ENCODE data around the gene GALNT9. TPM values are rescaled to one million over a fixed set of nuclear protein-coding genes. Genes with fewer than 3 reads are reported as not detected.

Gene GALNT9
- total RNA-seq, 2 donors from 2014 or later, result not detected

GRCh38 chr12:132170637-132171292, 158.6 kb downstream of the GALNT9 start:
- H3K27ac Mint-ChIP-seq, result no peak overlapping the region
- no peaks in the 10 kb centered on the region for H3K9me3 ChIP-seq (ENCODE audit: control insufficient read depth, low read length, poor library complexity, severe bottlenecking)
- DNase-seq (peak in 1 of 3 donors; percentile 2), ATAC-seq (no peak)
- peaks cover 16% of the 10 kb centered on the region for H3K4me1 Mint-ChIP-seq
- H3K36me3 Mint-ChIP-seq (ENCODE audit: low read depth), result no peaks in the 10 kb centered on the region
- H3K4me3 Mint-ChIP-seq, result no peak overlapping the region
- no peaks in the 10 kb centered on the region for H3K27me3 Mint-ChIP-seq

GRCh38 chr12:132170094-132170636, 159.2 kb downstream of the GALNT9 start:
- Mint-ChIP-seq H3K27ac (no peak overlapping the region), H3K4me3 (no peak overlapping the region), H3K4me1 (peaks cover 16% of the 10 kb centered on the region), H3K27me3 (no peaks in the 10 kb centered on the region), H3K36me3 (ENCODE audit: low read depth) (no peaks in the 10 kb centered on the region)
- H3K9me3 ChIP-seq (ENCODE audit: control insufficient read depth, low read length, poor library complexity, severe bottlenecking), result no peaks in the 10 kb centered on the region
- no peak for ATAC-seq
- no peak for DNase-seq

- H3K4me1 Mint-ChIP-seq, result peaks cover 15% of the 10 kb centered on the region
- H3K36me3 Mint-ChIP-seq (ENCODE audit: low read depth), result no peaks in the 10 kb centered on the region
- no peak overlapping the region for H3K4me3 Mint-ChIP-seq
- H3K27me3 Mint-ChIP-seq, result no peaks in the 10 kb centered on the region
- DNase-seq (peak in 1 of 3 donors; percentile 8), ATAC-seq (no peak)
- H3K27ac Mint-ChIP-seq, result no peak overlapping the region
- no peaks in the 10 kb centered on the region for H3K9me3 ChIP-seq (ENCODE audit: control insufficient read depth, low read length, poor library complexity, severe bottlenecking)
Measured at GRCh38 chr12:132169376-132169775, 160.0 kb downstream of the GALNT9 start.

- ATAC-seq, result no peak
- DNase-seq, result peak in 1 of 3 donors; percentile 2
- Mint-ChIP-seq H3K36me3 (ENCODE audit: low read depth) (no peaks in the 10 kb centered on the region), H3K4me3 (no peak overlapping the region), H3K27ac (no peak overlapping the region), H3K4me1 (peaks cover 17% of the 10 kb centered on the region), H3K27me3 (no peaks in the 10 kb centered on the region)
- no peaks in the 10 kb centered on the region for H3K9me3 ChIP-seq (ENCODE audit: control insufficient read depth, low read length, poor library complexity, severe bottlenecking)
Measured at GRCh38 chr12:132168311-132169031, 160.9 kb downstream of the GALNT9 start.

GRCh38 chr12:132167611-132168310, 161.6 kb downstream of the GALNT9 start:
- H3K9me3 ChIP-seq (ENCODE audit: control insufficient read depth, low read length, poor library complexity, severe bottlenecking), result no peaks in the 10 kb centered on the region
- DNase-seq, result peak in 2 of 3 donors; percentile 4 to 7
- H3K27ac Mint-ChIP-seq, result peak overlapping the region; percentile 67
- no peaks in the 10 kb centered on the region for H3K36me3 Mint-ChIP-seq (ENCODE audit: low read depth)
- H3K4me3 Mint-ChIP-seq, result no peak overlapping the region
- peaks cover 14% of the 10 kb centered on the region for H3K4me1 Mint-ChIP-seq
- no peaks in the 10 kb centered on the region for H3K27me3 Mint-ChIP-seq
- no peak for ATAC-seq

- Mint-ChIP-seq H3K36me3 (ENCODE audit: low read depth) (no peaks in the 10 kb centered on the region), H3K27ac (peak overlapping the region; percentile 67), H3K4me3 (no peak overlapping the region), H3K4me1 (peaks cover 18% of the 10 kb centered on the region), H3K27me3 (no peaks in the 10 kb centered on the region)
- ATAC-seq (no peak), DNase-seq (no peak)
- no peaks in the 10 kb centered on the region for H3K9me3 ChIP-seq (ENCODE audit: control insufficient read depth, low read length, poor library complexity, severe bottlenecking)
Measured at GRCh38 chr12:132166801-132167591, 162.4 kb downstream of the GALNT9 start.

- Mint-ChIP-seq H3K4me3 (no peak overlapping the region), H3K4me1 (peaks cover 18% of the 10 kb centered on the region), H3K27ac (no peak overlapping the region), H3K27me3 (no peaks in the 10 kb centered on the region), H3K36me3 (ENCODE audit: low read depth) (no peaks in the 10 kb centered on the region)
- no peak for DNase-seq
- no peaks in the 10 kb centered on the region for H3K9me3 ChIP-seq (ENCODE audit: control insufficient read depth, low read length, poor library complexity, severe bottlenecking)
- no peak for ATAC-seq
Measured at GRCh38 chr12:132166093-132166492, 163.3 kb downstream of the GALNT9 start.

GRCh38 chr12:132165584-132165983, 163.8 kb downstream of the GALNT9 start:
- H3K4me1 Mint-ChIP-seq, result peaks cover 18% of the 10 kb centered on the region
- ATAC-seq, result no peak
- no peaks in the 10 kb centered on the region for H3K36me3 Mint-ChIP-seq (ENCODE audit: low read depth)
- no peak overlapping the region for H3K4me3 Mint-ChIP-seq
- peak in 1 of 3 donors; percentile 5 for DNase-seq
- H3K9me3 ChIP-seq (ENCODE audit: control insufficient read depth, low read length, poor library complexity, severe bottlenecking), result no peaks in the 10 kb centered on the region
- H3K27me3 Mint-ChIP-seq, result no peaks in the 10 kb centered on the region
- no peak overlapping the region for H3K27ac Mint-ChIP-seq

- peak overlapping the region; percentile 49 for H3K4me3 Mint-ChIP-seq
- peak overlapping the region; percentile 37 for H3K27ac Mint-ChIP-seq
- DNase-seq (no peak), ATAC-seq (no peak)
- no peaks in the 10 kb centered on the region for H3K36me3 Mint-ChIP-seq (ENCODE audit: low read depth)
- no peaks in the 10 kb centered on the region for H3K9me3 ChIP-seq (ENCODE audit: control insufficient read depth, low read length, poor library complexity, severe bottlenecking)
- peaks cover 21% of the 10 kb centered on the region for H3K4me1 Mint-ChIP-seq
- no peaks in the 10 kb centered on the region for H3K27me3 Mint-ChIP-seq
Measured at GRCh38 chr12:132164426-132164825, 165.0 kb downstream of the GALNT9 start.

- Mint-ChIP-seq H3K36me3 (ENCODE audit: low read depth) (no peaks in the 10 kb centered on the region), H3K27me3 (no peaks in the 10 kb centered on the region), H3K4me3 (peak overlapping the region; percentile 49), H3K27ac (peak overlapping the region; percentile 37), H3K4me1 (peaks cover 21% of the 10 kb centered on the region)
- ATAC-seq, result no peak
- DNase-seq, result no peak
- no peaks in the 10 kb centered on the region for H3K9me3 ChIP-seq (ENCODE audit: control insufficient read depth, low read length, poor library complexity, severe bottlenecking)
Measured at GRCh38 chr12:132163911-132164288, 165.5 kb downstream of the GALNT9 start.

GRCh38 chr12:132163041-132163910, 166.1 kb downstream of the GALNT9 start:
- DNase-seq (peak in 1 of 3 donors; percentile 11), ATAC-seq (peak; percentile 8)
- no peaks in the 10 kb centered on the region for H3K9me3 ChIP-seq (ENCODE audit: control insufficient read depth, low read length, poor library complexity, severe bottlenecking)
- Mint-ChIP-seq H3K36me3 (ENCODE audit: low read depth) (no peaks in the 10 kb centered on the region), H3K4me3 (peak overlapping the region; percentile 67), H3K27ac (peak overlapping the region; percentile 67), H3K4me1 (peaks cover 21% of the 10 kb centered on the region), H3K27me3 (no peaks in the 10 kb centered on the region)

- Mint-ChIP-seq H3K4me3 (peak overlapping the region; percentile 67), H3K27me3 (no peaks in the 10 kb centered on the region), H3K4me1 (peaks cover 18% of the 10 kb centered on the region), H3K36me3 (ENCODE audit: low read depth) (no peaks in the 10 kb centered on the region), H3K27ac (peak overlapping the region; percentile 67)
- no peaks in the 10 kb centered on the region for H3K9me3 ChIP-seq (ENCODE audit: control insufficient read depth, low read length, poor library complexity, severe bottlenecking)
- peak; percentile 94 for ATAC-seq
- DNase-seq, result peak in 2 of 3 donors; percentile 7 to 26
Measured at GRCh38 chr12:132162508-132163031, 166.8 kb downstream of the GALNT9 start.
